Germinal center (tissue), 1 donor: ENCODE data around the gene SDC4.
A peak's percentile ranks its signal among the peaks of the same experiment; 100 is the strongest.
"Not testable (repeated sequence)": the region's sequence is repeated elsewhere in the genome, so short reads cannot be mapped to it uniquely, and the experiment has no call there.

Experiments used
- DNase-seq: peaks from one replicate; pipeline ENCODE4 v3.0.0; 2012; ENCODE audit warnings: mixed read lengths, low spot score

Gene SDC4

DNA sequence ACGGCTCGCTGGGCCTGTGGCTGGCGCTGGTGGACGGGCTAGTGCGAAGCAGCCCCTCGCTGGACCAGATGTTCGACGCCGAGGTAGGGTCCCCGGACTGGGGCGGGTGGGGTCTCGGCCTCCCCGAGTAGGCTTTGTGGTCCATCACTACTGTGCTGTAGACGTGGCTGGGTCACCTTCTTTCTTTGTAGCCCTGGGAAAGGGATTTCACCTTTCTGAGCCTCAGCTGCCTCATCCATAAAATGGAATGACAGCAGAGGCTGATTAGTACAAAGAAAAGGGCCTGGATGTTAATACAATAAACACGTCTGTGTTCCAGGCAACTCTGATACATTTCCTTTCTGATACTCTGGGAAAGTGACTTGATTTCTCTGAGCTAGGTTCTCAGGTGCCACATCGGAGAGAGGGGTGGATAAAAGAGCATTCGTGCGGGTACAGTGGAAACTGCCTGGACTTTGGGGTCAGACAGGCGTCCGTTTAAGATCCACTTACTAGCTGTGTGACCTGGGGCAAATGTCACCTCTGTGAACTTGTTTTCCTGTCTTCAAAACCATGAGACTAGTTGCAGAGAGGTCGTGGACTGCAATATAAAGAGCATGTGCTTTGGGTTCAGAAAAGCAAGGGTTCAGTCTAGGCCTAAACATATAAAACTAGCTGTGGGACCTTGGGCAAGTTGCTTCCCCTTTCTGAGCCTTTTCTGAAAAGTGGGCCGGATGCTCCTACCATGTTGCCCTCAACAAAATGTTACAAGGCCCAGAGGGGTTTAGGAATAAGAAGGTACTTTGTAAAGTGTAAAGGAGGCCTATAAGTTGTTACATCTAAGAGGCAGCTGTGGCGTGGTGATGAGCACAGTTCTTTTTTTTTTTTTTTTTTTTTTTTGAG lies 15.6 kb upstream of the SDC4 start:
- no peak for DNase-seq

DNA sequence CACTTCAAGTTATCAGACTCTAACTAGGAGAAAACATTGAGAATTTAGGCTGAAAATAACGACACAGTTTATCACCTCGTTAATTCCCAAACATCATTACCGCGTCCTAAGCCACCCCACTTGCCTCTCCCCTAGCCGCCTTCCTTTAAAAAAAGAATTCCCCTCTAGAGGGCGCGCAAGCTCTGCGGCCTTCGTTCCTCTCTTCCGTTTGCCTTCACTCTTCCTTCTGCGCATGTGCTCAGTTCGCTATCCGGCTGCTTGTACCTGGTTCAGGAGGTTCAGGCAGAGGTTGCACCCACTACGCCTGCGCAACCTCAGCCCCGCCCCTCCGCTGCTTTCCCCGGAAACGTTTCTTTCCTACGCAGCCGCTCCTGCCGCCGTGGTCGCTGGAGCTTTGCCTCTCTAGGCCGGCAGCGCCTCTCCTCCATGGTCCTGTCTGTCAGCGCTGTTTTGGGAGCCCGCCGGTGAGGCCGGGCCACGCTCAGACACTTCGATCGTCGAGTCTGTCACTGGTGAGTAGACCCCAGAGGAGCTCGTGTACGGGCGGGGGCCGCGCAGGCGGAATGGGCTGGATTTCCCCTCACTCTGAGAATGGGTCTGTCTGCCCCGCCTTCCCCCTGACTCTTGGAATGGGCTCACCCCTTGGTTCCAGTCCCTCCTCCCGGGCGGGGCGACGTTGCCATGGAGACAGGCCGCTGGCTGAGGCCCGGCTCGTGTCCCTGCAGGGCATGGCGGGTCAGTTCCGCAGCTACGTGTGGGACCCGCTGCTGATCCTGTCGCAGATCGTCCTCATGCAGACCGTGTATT lies 14.8 kb upstream of the SDC4 start, which contains the start of gene SYS1:
Gene SYS1 (plus strand): TSS at position 353 of the 807 bp plus-strand sequence. CDS start 376 bp downstream, at position 729.
- peak; percentile 98 for DNase-seq

DNA sequence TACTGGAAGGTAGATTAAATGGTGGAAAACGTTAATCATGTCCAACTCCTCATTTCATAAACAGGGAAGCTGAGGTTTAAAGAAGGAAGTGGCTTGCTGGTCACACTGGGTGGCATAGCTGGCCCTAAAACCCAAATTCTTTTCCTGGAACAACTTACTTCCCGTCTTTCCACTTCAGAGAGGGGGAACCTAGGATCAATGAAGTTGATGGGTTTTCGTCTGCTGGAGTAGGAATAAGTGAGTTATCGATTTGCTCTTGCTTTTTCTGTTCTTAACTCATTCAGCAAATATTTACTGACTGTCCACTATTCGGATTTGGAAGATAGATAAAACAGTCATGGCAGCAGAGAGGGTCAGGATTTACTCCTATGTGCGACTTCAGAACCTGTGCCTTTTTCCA lies 13.6 kb upstream of the SDC4 start:
- DNase-seq, result no peak

DNA sequence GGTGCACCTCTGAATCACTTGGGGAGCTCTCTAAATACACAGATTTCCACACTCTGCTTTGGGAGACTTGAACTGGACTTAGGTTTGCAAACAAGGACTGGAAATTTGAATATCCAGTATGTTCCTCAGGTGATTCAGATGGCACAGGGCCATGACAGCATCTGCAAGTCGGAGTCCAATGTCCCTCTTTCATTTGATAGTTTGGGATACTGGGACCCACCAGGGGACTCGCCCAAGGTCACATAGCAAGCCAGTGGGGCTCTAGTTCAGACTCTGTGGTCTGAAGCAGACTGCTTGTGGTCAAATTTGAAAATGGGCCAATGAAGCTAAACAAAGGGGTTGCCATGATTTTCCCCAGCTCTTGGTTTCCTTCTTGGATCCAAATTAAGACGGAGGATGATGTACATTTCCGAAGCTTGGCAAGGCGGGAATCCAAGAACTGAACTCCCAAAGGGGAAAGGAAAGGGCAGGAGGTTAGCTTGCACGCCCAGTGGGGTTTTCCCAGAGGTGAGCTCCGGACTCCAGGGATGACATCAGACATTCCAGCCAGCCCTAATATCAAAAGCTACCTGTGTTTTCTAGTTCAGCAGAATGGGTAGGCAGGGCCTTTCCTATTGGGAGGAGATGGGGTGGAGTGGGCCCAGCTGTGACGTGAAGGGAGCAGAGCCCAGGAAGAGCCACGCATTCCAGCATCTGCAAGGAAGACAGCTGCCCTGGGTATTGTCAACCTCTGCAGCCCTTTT lies 11.4 kb upstream of the SDC4 start:
- DNase-seq, result no peak

DNA sequence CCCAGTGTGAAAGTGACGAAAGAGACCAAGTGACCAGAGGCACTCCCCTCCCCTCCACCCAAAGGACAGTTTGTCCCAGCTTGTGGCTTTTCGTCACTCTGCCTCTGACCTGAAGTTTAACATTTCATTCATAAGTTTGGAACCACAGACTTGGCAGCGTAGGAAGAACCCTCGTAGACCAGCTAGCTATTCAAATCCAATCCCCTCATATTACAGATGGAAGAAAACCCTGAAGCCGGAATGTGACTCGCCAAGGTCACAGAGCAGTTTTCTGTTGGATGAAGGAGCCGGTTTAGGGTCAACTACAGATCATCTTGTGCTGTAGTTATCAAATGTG lies 10.8 kb upstream of the SDC4 start:
- no peak for DNase-seq

DNA sequence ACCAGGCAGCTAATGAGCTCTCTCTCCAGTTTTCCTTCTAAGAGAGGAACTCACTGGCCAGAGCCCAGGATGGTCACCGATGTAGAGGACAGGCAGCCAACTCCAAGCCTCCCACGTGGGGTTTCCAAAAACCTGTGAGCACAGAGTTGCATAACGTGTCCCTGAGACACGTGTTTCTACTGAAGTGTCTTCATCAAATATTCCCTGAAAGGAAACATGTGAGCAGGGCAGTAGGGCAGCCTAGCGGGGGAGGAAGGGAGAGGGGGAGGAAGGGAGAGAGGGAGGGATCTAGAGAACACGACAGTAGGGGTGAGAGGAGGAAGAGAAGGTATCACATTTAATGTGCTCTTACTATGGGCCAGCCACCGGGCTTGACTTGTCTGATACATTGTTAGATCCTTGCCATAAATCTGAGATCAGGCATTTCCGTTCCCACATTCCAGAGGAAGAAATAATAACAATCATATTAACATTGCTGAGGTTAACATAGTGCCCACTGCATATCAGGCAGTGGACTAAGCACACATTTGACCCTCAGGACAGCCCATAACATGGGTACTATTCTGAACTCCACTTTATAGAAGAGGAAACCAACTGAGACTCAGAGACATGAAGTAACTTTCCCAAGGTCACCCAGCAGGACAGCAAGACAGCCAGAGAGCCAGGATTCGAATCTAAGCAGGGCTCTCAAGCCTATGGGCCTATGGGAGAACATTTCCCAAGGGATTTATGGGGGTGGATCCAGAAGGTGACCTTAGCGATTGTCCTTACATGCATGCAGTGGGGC lies 10.3 kb upstream of the SDC4 start:
- no peak for DNase-seq

DNA sequence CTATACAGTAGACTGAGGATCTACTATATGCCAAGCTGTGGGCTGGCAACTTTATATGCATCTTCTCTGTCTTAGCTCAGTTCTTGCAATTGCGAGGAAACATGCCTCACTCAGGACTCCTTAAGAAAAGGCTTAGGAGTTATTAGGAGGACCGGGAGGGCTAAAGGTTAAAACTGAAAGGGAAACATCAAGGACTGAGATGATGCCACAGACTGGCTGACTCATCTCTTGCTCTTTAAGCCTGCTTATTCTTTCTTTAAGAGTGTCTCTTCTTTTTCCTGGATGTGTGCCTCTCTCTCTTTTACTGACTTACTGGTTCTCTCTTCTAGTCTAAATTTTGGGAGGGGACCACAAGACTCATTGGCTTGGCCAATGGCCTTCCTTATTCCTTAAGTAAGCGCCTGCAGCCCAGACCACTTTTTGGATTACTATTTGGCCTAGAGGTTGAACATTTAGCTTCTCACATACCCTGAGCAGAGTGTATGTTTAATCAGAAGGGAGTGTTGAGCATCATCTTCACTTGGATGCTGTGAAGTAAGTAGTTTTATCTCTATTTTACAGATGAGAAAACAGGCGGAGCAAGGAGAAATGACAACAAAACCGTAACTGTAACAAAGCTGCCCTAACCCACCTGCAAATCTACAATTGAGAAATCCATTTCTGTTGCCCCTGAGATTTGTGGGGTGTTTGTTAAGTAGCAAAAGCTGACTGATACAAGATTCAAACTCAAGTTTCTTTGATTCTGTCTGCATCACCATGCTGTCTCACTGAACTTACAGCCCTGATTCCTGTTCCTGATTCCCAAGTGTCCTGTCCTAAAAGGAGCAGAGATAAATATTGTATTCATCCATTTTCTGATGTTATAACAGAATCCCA lies 7.2 kb upstream of the SDC4 start:
- DNase-seq, result no peak

DNA sequence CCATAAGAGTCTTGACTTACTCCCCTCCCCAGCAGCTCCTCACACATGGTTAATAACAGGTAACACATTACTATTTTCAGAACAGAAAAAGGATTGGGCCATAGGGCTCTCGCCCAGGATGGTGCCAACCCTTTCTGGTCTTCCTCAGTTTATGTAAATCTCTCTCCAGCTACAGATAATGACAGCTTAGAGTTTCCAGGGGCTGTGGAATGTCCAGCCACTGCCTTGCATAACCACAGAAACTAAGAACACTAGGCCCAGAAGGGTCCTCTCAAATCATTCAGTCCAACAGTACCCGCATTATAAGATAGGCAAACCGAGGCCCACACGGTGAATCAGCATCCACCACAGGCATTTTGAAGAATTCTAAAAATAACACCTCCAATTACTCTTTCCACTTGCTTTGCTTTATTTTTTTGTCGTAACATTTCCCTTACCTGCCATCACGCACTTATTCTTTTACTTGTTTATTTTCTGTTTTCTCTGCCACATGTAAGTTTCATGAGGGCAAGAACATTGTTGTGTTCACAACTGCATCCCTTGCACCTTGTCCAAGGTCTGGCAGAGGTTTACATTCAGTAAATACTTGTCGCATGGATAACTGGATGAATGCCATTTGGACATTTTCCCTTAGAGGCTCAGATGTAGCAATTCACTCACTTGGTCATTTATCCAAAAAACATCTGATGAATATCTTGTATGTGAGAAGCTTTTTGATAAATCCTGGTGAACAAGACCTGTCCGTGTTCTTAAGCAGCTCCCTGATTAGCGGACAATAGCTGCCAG lies 6.4 kb upstream of the SDC4 start:
- no peak for DNase-seq

DNA sequence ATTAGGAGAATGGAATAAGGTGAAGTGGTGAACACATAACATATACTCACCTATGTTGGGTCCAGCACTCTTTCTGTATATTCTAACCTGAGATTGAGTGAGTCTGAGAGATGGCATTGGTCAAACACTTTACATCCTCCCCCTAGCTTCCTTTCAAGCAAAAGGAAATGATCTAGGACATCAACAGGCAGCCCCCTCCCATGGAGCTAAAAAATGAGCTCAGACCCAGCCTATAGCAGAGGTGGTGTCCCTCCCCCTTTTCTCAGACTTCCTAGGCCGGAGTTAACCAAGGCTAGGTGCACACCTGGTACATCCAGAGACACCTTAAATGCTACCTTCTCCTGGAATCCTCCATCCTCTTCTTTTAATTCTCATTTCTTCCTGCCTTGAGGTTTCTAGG lies 5.5 kb upstream of the SDC4 start:
- no peak for DNase-seq

DNA sequence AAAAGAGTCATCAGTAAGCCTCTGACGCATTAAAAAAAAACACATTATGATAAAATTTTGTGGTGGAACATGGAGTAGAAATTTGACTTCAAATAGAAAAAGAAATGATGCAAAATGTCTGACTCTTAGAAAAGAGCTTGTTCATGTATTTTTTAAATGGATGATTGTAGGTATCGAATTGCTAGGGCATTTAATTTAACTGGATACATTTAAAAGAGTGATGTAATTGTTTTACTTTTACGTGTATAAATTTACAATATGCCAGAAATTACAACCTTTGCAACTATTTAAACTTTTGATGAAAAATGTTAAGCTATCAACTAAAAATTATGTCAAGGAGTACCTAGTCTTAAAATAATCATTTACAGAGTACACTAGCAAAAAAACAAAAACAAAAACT lies 4.5 kb upstream of the SDC4 start:
- no peak for DNase-seq

DNA sequence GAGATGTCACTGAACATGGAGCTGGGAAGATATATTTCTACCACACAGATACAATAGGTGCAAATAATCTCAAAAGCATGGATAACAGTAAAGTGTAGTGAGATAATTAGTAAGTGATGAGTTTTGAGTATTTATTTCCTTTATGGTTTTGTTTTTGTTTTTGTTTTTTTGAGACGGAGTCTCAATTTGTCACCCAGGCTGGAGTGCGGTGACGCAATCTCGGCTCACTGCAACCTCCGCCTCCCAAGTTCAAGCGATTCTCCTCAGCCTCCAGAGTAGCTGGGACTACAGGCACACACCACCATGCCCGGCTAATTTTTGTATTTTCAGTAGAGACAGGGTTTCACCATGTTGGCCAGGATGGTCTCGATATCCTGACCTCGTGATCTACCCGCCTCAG lies 2.6 kb upstream of the SDC4 start:
- not testable (repeated sequence) for DNase-seq

DNA sequence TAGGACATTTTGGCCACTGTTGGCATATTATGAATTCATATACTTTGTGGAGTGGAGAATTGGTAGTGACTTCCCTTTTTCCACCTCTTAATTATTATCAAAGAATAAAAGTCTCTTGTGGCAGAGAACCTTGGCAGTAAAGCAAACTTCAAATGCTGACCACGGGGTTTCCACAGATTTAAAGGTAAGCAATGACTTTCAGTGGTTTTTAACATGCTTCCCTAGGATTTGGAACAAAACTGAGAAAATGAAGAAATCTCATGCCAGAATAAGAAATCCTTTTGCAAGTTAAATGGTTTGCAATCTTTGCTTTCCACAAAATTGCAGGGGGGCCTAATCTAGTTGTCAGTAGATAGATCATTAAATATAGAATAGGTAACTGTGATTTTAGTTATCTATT lies 2.0 kb upstream of the SDC4 start:
- no peak for DNase-seq

DNA sequence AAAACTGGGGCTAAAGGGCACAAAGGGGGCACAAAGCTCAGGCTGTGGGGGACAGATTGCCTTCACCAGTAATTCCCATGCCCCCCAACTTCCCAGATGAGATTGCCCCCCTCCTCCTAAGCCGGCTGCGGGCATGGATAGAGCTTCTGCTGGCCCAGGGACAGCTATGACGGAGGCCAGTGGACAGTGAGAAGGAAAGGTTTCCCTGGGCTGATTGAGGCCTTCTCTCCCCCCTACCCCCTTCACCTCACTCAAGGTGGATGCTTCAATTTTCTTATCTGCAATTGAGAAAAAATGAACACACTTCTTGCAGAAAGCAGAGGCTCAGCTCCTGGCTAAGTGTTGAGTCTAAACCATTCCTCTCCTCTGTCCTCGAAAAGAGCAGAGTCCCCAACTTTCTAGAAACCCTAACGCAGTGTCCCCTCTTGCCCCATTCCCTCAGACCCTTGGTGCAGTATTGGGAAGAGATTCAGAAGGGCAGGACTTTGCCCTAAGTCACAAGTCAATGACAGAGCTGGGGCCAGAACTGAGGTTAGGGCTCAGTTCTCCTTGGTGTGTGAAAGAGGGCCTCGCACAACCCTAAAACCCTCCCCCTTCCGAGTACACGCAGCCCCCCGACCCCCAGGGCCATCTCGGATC lies 808 bp downstream of the SDC4 start:
- DNase-seq, result no peak

DNA sequence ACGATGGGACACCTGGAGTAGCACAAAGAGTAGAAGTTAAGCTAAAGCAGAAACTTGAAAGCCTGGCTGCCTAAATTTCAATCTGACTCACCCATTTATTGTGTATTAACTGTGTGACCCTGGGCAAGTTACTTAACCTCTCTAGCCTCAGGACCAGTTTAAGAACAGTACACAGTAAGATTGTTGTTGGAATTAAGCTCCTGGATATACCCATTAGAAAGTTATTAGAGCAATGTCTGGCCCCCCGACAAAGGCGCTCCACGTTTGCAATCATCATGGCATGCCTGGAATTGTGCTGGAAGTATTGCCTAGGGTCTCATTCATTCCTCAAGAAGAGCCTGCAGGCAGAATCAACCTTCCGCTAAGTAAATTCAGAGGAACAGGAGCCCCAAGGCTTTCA lies 1.4 kb downstream of the SDC4 start:
- DNase-seq, result no peak

DNA sequence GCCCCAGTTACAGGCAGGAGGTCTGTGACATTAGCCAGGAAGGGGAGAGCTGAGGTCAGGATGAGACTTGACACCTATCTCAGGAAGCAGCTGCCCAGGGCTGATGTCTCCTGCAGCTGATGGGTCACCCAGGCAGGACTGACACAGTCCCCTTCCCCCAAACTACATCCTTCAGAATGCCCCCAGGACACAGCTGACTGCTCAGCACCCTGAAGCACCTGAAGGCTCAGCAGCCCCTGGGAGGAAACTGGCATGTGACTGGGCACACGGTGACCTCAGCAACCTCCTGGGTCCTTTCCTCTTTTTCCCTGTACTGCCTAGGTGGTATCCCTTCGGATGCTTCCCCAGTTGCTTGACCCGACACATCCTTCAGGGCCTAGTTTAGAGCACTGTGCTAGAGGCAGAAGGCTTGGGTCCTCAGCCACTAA lies 1.9 kb downstream of the SDC4 start:
- DNase-seq, result no peak

DNA sequence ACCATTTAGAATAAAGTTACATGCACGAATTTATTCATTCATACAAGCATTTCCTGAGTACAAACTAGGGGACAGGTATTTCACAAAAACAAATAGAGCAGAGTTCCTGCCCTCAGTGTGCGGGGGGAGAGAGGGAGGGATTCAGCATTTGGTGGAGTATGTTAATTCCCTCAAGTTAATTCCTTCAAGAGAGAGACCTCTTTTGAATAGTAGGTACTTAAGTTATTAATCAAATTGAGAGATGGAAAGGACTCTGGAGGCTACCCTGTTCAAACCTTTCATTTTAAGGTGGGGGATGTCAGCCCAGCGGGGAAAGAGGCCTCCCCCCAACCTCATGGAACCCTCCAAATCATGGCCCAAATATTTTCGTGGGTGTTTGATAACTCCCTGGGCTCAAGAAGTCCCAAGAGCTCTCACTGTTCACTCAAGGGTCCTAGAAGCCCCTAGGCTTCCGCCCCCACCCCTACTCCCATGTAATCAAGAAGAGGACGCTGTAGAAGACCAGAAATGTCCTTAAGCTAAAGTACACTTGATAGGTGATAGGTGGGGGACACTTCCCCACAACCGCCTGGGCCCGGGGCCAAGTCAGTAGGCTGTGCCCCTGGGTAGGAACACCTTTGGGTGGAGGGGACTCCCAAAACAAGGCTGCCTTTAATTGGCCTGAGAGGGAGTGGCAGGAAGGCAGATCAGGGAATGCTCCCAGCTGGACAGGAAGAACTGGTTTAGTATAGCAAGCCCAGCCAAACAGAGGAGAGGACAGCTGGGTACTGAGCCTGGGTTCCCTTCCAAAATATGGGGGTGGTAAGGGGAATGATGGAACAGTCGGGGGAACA lies 2.9 kb downstream of the SDC4 start:
- no peak for DNase-seq

DNA sequence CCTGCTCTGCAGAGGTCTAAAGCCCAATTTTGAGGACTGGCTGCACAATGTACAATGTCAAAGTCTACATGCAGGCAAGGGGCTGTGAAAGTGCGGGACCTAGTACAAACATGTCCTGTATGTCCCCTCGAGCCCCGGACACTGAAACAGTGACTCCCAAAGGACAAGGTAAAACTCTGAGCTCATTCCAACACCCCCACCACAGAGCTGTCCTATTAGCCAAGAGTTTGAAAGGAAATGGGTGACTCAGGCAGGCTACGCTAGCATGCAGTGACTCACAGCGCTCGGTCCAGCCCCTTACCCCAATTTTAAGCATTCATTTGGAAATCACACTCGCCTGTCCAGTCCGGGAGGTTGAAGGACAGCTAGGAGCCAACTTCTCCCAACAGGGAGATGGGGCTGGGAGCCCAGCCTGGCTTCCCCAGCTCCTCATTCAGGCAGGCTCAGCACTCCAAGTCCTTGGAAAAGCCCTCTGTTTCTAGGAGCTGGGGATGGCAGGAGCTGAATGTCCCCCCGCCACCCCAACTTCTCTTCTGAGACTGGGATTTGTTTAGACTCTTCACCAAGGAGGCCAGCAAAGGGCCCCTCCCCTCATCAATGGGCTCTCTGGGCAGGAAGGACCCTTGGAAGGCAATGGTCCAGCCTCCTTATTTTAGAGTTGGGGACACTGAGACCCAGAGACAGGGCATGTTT lies 3.9 kb downstream of the SDC4 start:
- no peak for DNase-seq
